Stimulated activated CD8-positive, alpha-beta memory T cell treated with anti-CD3 and anti-CD28 coated beads, Interleukin-15, amount 100 ng/mL, for 4 hours (primary cell): ENCODE data around the gene HHAT.

Experiments
- DNase-seq, 2 donors: peaks; one replicate each; pipeline ENCODE4 v3.0.0-alpha.2; 2020; ENCODE audit warnings: low read depth in 2 of 2

HHAT gene

DNA sequence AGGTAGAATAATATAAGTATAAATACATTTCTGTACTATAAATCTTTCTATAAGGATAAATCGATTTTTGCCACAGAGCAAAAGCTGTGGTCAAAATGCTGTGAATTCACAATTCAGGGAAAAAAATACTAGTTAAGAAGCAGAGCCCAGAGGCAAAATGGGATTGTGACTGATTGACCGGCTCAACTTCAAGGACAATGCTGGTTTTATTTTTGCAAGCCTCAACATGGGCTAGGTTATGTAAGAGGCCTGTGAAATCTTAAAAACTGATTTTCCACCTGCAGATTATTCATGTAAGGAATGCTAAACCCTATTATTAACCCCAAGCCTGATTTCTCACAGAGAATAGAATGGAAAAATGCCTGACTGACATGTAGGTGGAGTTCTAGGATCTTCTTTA is 155.1 kb downstream of the HHAT start:
- no peak for DNase-seq

DNA sequence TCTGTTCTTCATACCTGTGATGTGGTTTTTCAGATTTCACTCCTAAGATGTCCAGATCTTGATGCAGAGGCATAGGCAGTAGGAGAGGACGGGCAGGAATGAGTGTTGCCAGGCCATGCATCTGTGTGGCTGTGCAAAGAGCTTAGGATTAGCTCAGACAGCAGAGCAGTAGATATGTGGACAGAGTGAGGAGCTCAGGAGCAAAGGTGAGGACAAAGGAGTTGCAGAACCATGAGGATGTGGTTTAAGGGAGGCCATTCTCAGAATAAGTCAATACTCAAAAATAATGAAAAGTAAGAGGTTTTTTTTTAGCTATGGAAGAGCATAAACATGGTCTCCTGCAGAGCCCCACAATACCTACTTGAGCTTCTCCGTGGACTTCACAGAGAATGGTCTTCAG is 158.3 kb downstream of the HHAT start:
- no peak for DNase-seq

DNA sequence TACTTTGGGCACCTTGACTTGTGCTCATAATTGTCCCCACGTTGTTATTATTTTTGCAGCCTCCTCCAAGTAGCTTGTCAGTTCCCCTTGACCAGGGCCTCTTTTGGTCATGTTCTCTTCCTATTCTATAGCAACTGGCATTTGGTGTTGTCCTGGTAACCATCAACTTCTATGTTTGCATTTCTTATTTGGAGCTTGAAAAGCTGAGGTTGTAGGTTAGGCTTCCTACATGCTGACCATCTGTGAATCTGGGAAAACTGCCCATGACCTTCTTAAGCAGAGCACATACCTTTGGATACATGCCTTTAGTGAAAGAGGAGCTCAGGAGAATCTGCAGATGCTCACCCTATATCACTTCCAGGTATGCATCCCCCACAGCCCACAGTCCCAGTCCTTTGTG is 160.8 kb downstream of the HHAT start:
- no peak for DNase-seq

DNA sequence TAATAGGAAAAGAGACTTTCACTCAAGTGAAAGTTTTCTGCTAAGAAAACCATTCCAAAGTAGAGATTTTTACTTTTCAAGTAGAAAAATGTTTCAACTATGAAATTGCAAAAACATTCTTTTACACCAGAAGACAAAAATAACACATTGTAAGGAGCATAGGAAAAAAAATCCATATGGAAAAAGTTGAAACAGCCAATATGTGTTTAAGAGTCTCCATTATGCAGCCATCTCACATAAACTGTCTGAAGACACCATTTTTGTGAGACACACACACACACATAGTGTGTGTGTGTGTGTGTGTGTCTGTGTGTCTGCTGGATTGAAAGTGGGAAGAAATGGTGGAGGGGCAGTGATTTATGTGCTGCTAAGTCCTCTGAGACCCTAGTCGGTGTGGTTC is 162.1 kb downstream of the HHAT start:
- DNase-seq = no peak

DNA sequence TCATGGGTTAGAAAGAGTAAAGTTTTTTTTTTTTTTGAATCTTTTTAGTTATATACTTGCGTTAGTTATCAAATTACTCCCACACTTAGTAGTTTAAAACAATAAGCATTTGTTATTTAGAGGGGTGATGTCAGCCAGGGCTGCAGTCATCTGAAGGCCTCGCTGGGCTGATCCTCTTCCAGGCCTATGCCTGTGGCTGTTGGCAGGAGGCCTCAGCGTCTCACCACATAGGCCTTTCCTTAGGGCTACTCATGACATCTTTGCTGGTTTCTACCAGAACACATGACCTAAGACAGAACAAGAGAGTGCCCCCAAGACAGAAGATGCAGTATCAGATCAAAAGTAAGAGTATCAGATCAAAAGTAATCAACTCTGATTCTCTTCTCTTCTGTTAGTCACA is 167.4 kb downstream of the HHAT start:
- DNase-seq = no peak

DNA sequence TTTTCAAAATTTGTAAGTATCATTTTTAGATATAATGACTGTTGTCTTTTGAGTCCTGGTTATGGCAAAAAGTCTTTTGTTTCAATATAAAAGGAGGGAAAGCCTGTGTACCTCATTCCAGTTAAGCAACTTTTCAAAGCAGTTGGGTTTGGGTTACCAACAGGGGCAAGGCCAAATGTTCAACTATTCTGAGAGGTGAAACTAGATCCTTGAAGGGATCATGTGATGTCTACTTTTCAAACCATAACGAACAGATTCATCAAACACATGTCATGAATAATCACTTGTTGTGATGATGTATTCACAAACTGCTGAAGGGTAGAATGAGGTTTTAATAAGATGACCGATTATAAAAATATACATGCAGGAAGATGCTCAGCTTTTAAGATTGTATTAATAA is 171.3 kb downstream of the HHAT start:
- no peak for DNase-seq

DNA sequence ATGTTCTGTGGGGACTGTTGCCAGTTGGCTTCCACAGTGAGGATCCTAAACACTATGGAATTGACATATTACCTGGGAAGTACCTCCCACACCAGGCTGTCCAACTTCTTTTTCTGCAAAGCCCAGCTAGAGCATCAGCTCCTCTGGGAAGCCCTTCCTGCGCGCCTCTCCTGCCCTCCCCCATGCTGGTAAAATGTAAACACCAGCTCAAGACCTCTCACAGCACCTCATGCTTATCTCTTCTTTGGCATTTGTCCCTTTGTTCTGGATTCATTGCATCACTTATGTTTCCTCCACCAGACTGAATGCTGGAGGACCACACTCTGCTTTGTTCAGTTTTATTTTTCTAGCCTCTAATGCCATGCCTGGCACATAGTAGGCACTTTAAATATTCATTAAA is 172.1 kb downstream of the HHAT start:
- DNase-seq = no peak

DNA sequence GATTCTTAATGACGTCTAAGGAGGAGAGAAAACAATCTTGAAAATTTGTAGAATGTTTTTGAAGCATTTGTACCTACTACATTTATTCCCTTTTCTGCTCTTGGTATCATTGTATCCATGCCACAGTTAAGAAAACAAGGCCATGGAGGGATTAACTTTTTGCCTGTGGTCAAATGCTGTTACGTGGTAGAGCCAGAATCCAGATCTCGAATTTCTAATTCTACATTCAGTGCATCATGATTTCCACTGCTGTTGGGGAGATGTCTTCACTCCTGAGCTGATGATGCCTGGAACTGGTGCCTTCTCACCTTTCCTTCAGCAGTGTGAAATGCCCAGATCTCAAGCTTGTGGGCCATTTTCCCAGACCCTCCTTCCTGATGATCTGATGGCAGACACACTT is 175.6 kb downstream of the HHAT start:
- no peak for DNase-seq

DNA sequence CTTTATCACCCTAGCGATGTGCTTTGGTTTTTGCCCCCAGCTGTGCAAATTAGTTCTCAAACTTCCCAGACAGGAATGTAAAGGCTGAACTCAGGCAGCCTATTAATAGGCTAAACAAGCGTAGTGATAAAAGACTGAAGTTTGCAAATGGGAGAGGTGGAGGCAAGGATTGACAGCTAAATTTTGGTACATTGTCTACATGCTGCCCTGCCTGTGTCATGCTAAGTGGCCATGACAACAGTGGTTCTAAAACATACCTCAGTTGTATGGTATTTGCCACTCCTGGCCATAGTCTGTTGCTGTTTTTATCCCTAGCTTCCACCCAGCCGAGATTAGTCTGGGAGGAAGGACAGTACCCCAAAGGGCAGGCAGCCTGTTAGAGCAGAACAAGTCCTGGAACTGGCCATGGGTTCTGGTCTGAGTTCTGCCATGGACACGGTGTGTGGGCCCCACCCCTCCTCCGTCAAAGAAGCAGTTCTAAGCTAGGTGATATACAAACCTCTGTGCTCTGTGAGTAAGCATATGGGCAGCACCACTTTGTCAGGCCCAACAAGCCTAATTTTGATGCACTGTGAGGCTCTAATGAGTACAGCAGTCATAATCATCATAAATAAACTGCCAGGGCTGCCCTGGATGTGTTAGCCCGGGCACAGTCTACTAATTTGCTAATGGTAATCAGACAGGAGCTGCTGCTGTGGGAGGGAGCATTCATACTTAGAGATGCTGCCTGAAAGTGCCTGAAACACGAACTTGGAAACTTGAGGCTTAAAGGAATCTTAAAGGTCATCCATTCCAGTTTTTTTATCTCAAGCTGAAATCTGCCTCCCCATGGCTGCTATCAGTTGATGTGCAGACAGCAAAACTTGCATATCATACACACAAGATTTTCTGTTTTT is 177.1 kb downstream of the HHAT start:
- no peak for DNase-seq

DNA sequence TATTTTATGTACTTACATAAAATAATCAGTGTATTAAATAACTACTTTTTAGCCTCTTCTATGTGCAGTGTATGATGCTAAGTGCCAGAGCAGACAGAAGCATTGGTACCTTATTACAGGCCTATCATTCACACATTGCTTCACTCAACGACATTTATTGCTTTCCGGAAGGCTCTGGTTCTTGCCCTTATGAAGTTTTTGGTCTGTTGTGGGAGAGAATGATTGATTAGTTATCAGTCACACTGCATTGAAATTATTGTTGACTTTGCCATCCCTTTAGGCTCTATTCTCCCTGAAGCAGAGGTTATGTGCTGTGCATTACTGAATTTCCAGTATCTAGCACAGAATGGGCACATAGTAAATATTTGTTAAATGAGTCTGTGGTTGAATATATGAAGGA is 178.0 kb downstream of the HHAT start:
- DNase-seq = no peak

DNA sequence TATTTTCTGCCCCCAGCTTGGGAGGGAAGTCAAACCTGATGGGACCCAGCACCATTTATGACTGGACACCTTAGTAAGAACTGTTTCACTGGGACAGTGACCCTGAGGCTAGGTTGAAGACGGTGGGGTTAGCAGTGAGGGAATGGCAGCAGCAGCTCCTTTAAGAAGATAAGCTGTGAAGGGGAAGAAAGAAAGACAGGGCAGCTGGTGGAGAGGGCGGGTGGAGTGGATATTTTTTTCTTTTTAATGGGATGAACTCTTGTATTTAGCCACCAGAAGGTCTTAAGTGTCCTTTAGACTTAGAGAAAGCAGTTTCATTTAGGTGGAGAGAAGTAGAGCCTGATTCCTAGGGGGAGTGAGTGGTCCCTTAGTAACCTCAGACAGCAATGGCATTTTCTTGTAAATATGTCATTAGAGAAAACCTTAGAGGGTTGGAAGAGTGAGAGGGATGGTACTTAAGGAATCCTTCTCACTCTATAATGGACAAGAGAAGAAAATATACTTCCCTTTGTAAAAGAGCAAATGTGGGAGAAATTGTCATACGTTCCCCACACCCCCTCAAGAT is 187.5 kb downstream of the HHAT start:
- no peak for DNase-seq

DNA sequence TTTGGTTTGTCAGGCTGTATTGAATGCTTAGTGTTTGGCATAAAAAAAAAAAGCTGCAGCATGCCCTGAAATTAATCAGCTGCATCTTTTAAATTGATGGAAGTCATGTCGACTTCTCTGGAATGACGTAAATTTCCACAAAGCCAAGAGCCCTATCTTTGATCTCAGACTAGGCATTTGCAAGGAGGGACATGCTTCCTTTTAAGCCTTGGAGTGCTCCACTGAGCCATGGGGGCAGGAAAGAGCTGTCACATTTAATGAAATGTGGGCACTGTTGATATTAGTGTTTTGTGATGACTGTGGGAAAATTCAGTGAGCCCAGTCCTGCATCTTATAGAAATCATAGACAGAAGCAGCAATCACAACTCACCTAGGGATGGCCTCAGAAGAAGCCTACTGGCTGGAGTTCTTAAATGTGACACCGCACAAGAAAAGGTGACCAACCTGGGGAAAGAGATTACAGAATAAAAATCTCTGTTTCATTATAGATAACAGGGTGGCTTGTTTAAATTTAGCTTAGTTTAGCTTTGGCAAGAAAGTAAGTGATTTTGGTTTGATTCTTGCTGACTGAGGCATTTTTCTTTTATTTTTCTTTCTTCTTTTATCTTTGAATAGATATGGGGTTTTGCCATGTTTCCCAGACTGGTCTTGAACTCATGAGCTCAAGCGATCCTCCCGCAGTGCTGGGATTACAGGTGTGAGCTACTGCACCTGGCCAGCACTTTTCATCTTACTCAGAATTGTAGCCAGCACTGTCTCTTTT is 188.2 kb downstream of the HHAT start:
- DNase-seq = no peak

DNA sequence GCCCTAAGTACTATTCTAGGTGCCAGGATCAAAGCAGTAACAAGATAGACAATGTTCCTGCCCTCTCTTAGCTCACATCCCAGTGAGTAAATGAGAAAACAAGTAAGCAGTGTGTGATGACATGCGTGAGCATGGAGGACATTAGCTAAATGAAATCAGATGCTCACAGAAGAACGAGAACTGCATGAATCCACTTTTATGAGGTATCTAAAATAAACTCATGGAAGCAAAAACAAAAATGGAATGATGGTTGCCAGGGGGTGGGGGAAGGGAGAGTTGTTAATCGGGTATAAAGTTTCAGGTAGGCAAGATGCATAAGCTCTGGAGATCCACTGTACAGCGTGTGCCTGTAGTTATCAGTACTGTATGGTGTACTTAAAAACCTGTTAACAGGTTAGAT is 195.1 kb downstream of the HHAT start:
- DNase-seq = no peak

DNA sequence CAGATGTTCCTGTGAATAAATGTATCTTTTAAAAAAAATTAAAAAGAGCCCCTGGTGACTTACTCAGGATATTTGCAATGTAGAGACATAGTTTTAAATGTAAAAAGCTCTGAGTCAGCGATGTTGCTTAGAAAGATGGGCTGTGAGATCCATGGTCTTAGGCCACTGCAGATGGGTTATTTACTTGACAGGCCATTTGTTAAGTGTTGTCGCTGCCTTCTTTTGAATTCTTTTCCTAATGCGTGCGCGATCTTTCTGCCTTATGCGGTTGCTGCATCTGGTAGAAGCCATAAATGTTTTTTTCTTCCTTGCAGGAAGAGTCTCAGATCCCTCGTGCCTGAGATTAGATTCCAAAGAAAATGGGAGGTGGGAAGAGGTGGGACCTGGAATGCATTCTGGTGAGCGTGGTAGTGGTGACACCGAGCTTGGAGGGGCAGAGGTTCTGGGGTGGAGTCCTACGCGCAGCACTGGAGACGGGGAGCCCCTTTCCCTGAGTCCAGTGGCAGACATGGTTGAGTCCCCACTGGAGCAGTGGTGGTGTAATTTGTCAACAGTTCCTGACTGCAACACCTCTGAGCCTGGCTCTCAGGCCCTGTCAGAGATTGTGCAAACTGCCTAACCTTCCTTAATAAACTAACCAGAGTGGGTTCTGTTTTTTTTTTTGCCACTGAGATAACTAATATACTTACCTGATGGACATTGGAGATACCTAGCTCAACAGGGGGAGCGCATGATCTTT is 197.2 kb downstream of the HHAT start:
- DNase-seq = no peak

DNA sequence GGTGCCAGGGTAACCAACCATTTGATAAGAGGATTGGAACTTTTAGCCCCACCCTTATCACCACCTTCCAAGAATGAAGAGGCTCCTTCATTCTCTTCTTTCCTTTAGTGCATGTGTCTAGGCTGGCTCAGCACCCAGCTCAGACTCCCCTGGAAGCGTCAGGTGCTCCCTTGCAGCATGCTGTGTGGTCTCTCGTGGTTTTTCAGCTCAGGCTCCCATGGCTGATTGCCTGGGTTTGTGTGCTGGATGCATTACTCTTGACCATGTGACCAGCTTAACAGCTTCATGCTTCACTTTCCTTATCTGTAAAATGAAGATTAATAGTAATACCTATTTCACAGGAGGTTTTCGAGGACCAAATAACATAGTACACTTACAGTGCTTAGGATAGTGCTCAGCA is 198.4 kb downstream of the HHAT start:
- DNase-seq = no peak

DNA sequence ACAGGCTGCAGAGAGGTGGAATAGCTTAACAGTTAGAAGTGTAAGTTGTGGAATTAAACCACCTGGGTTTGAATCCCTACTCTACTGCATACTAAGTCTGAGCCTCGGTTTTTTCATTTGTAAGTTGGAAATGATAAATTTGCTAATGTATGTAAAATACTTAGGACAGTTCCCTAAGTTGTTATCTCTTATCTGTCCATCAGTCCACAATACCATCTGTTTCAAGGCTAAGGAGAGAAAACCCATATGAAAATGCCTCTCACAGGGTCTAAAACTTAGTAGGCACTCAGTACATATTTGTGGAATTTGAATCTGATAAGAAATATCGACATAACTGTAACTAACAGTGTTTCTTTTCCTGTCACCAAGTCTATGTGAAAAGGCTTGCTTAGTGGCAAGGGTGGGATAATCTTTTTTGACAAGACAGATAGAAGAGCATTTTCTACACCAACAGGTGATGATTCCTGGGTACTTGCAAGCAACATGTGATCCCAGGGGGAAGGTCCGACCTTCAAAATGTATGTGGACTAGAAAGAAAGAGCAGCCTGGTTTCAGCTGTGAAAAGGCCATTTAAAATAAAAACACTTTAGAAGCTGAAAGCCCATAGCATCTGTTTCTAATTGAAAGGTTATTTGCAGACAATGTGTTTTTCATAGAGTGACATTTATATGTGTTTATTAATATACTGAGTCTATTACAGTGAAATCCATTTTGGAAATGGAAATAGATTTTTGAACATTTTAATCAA is 202.9 kb downstream of the HHAT start:
- no peak for DNase-seq

DNA sequence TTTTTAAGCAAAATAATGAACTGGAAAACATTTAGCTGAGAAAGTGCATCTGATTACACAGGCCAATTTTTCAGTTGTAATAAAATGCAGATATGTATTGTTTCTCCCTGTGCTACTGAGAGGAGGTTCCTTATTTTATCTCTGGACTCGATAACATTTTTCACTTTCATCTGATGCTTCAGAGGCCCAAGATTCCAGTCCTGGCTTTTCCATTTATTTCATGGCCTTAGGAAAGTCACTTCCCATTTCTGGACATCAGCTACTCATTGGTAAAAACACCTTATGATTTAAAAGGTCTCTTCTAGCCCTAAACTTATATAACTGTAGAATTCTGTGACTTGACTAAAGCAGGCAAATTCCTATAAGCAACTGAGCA is 203.5 kb downstream of the HHAT start:
- no peak for DNase-seq

DNA sequence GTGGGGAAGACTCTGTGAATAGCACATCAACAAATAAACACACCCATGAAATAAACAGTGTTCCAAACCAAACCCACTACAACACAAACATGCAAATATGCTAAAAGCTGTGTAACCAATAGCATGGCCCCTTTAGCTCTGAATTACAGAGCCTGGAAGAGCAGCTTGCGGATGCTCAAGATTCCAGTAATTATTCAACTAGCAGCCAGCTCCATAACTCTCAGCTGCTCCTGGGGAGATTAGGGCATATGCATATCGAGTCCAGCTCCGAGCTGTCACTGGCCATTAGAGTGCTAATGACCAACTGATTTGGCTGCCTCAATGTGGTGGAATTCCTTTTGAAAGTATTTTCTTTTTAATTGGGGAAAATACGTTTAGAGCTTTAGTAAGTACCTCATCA is 207.1 kb downstream of the HHAT start:
- DNase-seq = no peak

DNA sequence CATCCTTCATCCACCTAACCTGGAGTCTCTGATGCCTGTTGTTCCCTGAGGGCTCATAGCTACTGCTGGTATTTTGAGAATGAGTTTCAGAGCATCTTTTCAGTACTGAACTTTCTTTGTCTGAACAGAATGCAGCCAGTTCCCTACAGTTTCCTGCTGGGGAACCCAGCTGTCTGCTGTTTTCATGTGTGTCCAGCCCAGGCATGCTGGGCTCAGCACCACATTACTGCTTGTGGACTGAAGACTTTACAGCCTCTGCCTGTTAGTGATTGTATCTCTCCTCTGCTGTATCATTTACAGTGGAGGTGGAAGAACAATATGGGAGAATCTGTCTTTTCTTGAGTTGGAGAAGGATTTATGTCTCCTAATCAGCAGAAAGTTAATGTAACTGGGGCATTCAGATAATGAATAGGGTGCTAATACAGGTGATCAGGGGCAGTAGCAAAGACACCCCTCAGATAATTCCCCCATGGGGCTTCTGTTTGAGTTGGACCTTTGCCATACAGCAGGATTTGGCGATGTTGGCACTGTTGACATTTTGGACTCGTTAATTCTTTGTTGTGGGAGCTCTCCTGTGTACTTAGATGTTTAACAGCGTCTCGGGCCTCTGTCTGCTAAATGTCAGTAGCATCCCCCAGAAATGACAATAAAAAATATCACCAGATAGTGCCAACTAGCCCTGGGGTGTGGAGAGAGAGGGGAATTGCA is 207.7 kb downstream of the HHAT start:
- no peak for DNase-seq

DNA sequence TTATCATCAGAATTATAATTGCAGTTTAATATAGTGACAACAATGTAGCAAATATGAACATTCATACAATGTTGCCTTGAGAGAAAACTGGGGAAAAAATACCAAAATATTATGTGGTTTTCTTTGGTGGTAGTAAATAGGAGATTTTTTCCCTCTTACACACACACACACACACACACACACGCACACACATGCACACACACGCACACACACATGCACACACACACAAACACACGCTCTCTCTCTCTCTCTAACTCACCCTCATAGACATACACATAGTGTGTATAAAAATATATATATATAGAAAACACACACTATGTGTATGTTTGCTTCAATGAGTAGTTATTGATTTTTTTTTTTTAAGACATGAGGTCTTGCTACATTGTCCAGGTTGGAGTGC is 211.6 kb downstream of the HHAT start:
- no peak for DNase-seq
